HepG2 (cell line): ENCODE data around the gene MRPL51. TPM values are rescaled to one million over a fixed set of nuclear protein-coding genes. Genes with fewer than 3 reads are reported as not detected.
A peak's percentile ranks its signal among the peaks of the same experiment; 100 is the strongest.

Experiments
- BRF2 ChIP-seq: sonication (generic); formaldehyde crosslinking; IDR thresholded peaks from 2 replicates; pipeline ENCODE4 v1.8.1; 2022; ENCODE audit warnings: mild to moderate bottlenecking, missing genetic modification reagents
- CEBPZ ChIP-seq: IDR thresholded peaks from 2 replicates; pipeline ENCODE4 v1.6.1; 2012; ENCODE audit warnings: low read length, improper control_type of control experiment
- CHD4 ChIP-seq: fragments of 200-600 bp; sonication (generic); IDR thresholded peaks from 2 replicates; pipeline ENCODE4 v1.7.0; 2017; ENCODE audit warnings: mild to moderate bottlenecking, low read length, borderline replicate concordance
- CREM ChIP-seq, 2 experiments: sonication (generic) in 1 of 2; formaldehyde crosslinking in 1 of 2; IDR thresholded peaks; 2 replicates each; pipeline versions ENCODE4 v1.4.0 to v1.6.1; 2016 to 2020; ENCODE audit warnings: antibody characterized with exemption in 1 of 2, mild to moderate bottlenecking in 1 of 2, missing genetic modification reagents in 1 of 2
- GLI4 ChIP-seq: sonication (generic); formaldehyde crosslinking; IDR thresholded peaks from 2 replicates; pipeline ENCODE4 v1.5.1; 2020; ENCODE audit warnings: missing genetic modification reagents, mild to moderate bottlenecking, moderate library complexity, borderline replicate concordance
- HNRNPL ChIP-seq: fragments of 200-400 bp; formaldehyde crosslinking; IDR thresholded peaks from 2 replicates; pipeline ENCODE4 v1.6.1; 2017; ENCODE audit warnings: mild to moderate bottlenecking, low read depth, low read length
- MIXL1 ChIP-seq: IDR thresholded peaks from 2 replicates; pipeline ENCODE4 v1.6.1; 2016
- NR2F1 ChIP-seq, 2 experiments: fragments of 450-650 bp in 1 of 2; formaldehyde crosslinking in 1 of 2; IDR thresholded peaks; 2 replicates each; pipeline versions ENCODE4 v1.5.0 to v1.6.1; 2016 to 2020; ENCODE audit warnings: mild to moderate bottlenecking in 1 of 2, missing compliant biosample characterization in 1 of 2, missing genetic modification reagents in 1 of 2, moderate library complexity in 1 of 2
- PLRG1 ChIP-seq: fragments of 450-650 bp; conservative IDR thresholded peaks from 2 replicates; pipeline ENCODE4 v1.6.1; 2016
- TCF12 ChIP-seq, 2 experiments: fragments of 450-650 bp in 1 of 2; sonication (generic) in 1 of 2; formaldehyde crosslinking in 1 of 2; IDR thresholded peaks; 2 replicates each; pipeline versions ENCODE4 v1.6.1 to v1.8.0; 2017 to 2022; ENCODE audit warnings: antibody characterized with exemption in 1 of 2, mild to moderate bottlenecking in 1 of 2, missing genetic modification reagents in 1 of 2, moderate library complexity in 1 of 2
- THAP9 ChIP-seq: sonication (generic); formaldehyde crosslinking; IDR thresholded peaks from 2 replicates; pipeline ENCODE4; 2020; ENCODE audit warnings: missing genetic modification reagents, mild to moderate bottlenecking, borderline replicate concordance
- ZFAT ChIP-seq: sonication (generic); formaldehyde crosslinking; conservative IDR thresholded peaks from 2 replicates; pipeline ENCODE4 v1.8.1; 2023; ENCODE audit warnings: missing genetic modification reagents, inconsistent platforms
- ZNF362 ChIP-seq: sonication (generic); formaldehyde crosslinking; IDR thresholded peaks from 2 replicates; pipeline ENCODE4 v1.4.0; 2020; ENCODE audit warnings: missing genetic modification reagents, mild to moderate bottlenecking, borderline replicate concordance
- ZNF546 ChIP-seq: sonication (generic); formaldehyde crosslinking; conservative IDR thresholded peaks from 2 replicates; pipeline ENCODE4 v1.8.1; 2023; ENCODE audit warnings: mild to moderate bottlenecking, missing genetic modification reagents
- ZNF574 ChIP-seq: sonication (generic); formaldehyde crosslinking; IDR thresholded peaks from 2 replicates; pipeline ENCODE4 v1.4.0; 2020; ENCODE audit warnings: missing genetic modification reagents
- ZNF792 ChIP-seq: IDR thresholded peaks from 2 replicates; pipeline ENCODE4 v1.6.1; 2016
- ZSCAN12 ChIP-seq: sonication (generic); formaldehyde crosslinking; IDR thresholded peaks from 2 replicates; pipeline ENCODE4 v1.9.0; 2021; ENCODE audit warnings: mild to moderate bottlenecking, missing genetic modification reagents
- polyA plus RNA-seq, 8 experiments: library from polyadenylated mRNA; depleted of rRNA in 3 of 8; stranded (reverse) in 7 of 8; unstranded in 1 of 8; fragments of >200 nt; fragmentation: Illumina TruSeq in 4 of 8; extraction: Trizol in 4 of 8; gene quantifications; 2 replicates each; pipeline versions ENCODE4 v1.2.1 to v1.2.3, GENCODE V29; 2011 to 2016; ENCODE audit warnings: low read depth in 4 of 8, missing spikeins in 1 of 8, mixed read lengths in 1 of 8; ENCODE audit not compliant: insufficient read depth in 1 of 8
- total RNA-seq, 5 experiments: library from RNA; depleted of rRNA; stranded (reverse); fragments of >200 nt; fragmentation: Illumina TruSeq; extraction: Trizol; gene quantifications; 2 replicates each; pipeline ENCODE4 v1.2.3, GENCODE V29; 2016; ENCODE audit warnings: low read depth in 1 of 5

Gene MRPL51
- total and polyA plus RNA-seq, 2 of the 13 experiments (the other 11 are each of a cell fraction or from before 2014, with no cell fraction given): 64.8 to 278 TPM

- TF ChIP-seq TCF12 (IDR thresholded peaks at IDR 0.05) (no peak), TCF12 (CRISPR knock-in tag; IDR thresholded peaks at IDR 0.05) (no peak), MIXL1 (CRISPR knock-in tag) (no peak), ZNF792 (CRISPR knock-in tag) (peak; percentile 69), PLRG1 (no peak), CEBPZ (no peak), CREM (IDR thresholded peaks at IDR 0.05) (peak; percentile 79), CREM (CRISPR knock-in tag; IDR thresholded peaks at IDR 0.05) (no peak), ZNF546 (CRISPR knock-in tag) (no peak; the same call in 1 of the 2 replicates), GLI4 (CRISPR knock-in tag) (no peak), CHD4 (no peak), HNRNPL (0 out of 2 replicates have a peak, but pooled peaks have one; percentile 44), ZNF574 (CRISPR knock-in tag) (peak; percentile 82), BRF2 (no peak), ZNF362 (no peak; the same call in 1 of the 2 replicates), NR2F1 (CRISPR knock-in tag; IDR thresholded peaks at IDR 0.05) (no peak), THAP9 (CRISPR knock-in tag) (peak; percentile 99), ZFAT (no peak), ZSCAN12 (no peak)
These were observed at the start of gene MRPL51 (continued) for GRCh38 chr12:6492838-6493496.
